Transverse colon (tissue), 4 donors: ENCODE data around the gene POU2F2.

Experiments
- CTCF ChIP-seq, 5 experiments: fragments of 200-600 bp in 3 of 5; fragments of 450-650 bp in 2 of 5; sonication (generic) in 3 of 5; IDR thresholded peaks; 1 replicate in 2 of 5; 2 replicates in 3 of 5; pipeline ENCODE4 v1.5.1; 2016 to 2017; ENCODE audit warnings: antibody characterized with exemption in 5 of 5, inconsistent platforms in 3 of 5, mild to moderate bottlenecking in 2 of 5, moderate library complexity in 1 of 5
- POLR2AphosphoS5 ChIP-seq, 3 donors: sonication (generic); formaldehyde crosslinking; IDR thresholded peaks; one replicate each; pipeline ENCODE4 v1.6.1; 2016; ENCODE audit warnings: antibody characterized with exemption in 3 of 3

GRCh38 chr19:42051166-42052115 is 80.8 kb downstream of the POU2F2 start:
- TF ChIP-seq CTCF (IDR thresholded peaks at IDR 0.05) (no peak), POLR2AphosphoS5 (IDR thresholded peaks at IDR 0.05) (no peak)
